CD4-positive, alpha-beta T cell treated with Interleukin-21 for 1 hour (primary cell): ENCODE measurements around the gene SCAMP1.

Experiments used
- DNase-seq: peaks from one replicate; pipeline ENCODE4 v3.0.0-alpha.2; 2020

SCAMP1 gene

DNA sequence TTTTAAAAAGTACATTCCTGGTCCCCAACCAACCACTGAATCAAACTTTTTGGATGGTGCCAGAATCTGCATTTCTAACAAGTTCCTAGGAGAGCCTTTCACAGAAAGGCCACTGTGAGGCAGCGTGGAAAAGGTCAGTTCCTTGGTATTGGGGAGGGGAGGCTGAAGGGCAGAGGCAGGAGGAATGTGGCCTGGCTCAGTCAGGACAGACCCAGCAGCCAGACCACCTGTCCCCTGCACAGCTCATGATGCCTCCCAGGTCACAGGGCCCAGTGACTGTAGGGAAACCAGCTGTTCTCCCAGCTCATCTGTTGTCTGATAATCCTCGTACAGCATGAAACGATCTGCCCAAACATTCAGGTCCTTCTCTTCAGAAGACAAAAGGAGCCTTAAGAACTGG is 155.3 kb downstream of the SCAMP1 start:
- no peak for DNase-seq

DNA sequence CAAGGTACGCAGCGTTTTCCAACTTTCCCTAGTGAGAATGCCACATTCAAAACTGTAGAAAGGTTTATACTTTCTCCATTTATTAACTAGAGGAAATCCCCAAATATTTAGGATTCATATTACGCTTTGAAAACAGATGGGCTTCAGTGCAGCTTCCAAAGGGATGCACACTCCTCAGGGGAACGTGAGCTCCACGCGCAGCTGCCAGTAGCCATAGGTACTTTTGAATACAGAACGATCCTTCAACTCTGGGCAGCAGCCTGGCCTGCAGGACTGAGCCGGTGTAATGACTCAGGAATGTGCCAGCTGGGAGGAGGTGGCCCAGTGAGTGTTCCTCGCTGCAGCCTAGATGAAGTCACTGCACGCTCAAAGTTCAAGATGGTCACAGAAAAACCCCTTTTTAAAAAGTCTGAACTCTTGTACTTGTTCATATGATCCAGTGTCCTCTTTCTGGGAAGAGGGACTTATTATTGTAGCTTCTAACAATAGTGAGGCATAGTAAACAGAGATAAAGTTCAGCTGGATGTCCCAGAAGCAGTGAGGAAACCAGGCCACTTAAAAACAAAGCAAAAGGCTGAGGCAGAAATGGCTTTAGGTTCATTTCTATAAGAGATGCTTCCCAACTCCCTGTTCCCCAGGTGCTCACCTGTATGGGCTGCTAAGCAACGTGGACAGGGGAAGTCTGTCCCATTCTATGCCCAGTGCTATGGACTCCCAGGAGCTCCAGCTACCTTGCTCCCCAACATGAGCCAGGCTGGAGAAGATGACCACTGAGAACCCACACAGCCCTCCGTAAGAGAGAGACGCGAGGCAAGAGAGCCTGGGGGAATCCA is 158.2 kb downstream of the SCAMP1 start:
- no peak for DNase-seq

DNA sequence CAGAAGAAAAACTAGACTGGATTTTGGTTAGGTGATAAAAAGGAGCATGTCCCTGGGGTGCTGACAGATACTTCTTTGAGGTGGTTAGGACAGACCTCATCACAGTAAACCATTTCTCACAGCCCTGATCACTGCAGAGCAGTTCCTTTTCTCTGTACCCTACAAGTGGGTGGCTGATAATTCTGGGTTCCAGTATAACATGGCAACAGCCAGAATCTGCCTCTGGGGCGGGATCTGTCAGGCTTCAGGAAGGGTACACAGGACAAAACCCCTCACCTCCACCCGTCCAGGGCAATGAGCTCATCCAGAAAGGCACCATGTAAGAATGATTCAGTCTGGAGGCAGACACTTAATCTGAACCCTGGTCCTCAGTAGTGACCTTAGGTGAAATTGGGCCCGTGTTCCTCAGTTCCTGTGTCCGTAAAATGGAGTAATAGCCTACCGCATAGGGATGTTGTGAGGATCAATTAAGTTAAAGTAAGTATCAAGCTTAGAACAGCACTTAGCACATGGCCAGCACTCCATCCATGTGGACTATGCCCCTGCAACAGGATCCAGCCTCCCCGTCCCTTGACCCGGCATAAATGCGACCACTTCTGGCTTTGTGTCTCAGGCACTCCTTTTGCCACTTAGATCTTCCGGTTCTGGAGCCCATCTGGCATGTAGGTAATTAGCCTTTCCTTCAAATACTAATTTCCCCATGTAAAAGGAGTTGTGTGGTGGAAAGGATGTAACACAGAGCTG is 159.0 kb downstream of the SCAMP1 start:
- no peak for DNase-seq

DNA sequence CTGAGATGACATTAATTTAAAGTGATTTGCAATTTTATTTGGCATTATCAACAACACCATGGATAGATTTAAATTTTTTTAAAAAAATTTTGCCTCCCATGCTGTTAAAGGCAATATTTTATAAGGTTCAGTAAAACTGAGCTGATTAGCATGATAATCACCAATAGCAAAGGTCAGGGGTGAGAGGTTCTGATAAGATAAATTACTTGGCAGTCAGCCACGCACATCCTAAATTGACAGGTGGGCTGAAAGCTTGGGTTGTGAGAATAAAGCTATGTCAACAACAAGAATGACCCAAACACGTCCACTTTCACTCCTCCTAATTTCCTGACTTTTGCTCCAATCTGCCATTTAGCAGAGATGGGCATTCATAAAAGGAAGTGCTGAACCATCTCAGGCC is 161.0 kb downstream of the SCAMP1 start:
- no peak for DNase-seq

DNA sequence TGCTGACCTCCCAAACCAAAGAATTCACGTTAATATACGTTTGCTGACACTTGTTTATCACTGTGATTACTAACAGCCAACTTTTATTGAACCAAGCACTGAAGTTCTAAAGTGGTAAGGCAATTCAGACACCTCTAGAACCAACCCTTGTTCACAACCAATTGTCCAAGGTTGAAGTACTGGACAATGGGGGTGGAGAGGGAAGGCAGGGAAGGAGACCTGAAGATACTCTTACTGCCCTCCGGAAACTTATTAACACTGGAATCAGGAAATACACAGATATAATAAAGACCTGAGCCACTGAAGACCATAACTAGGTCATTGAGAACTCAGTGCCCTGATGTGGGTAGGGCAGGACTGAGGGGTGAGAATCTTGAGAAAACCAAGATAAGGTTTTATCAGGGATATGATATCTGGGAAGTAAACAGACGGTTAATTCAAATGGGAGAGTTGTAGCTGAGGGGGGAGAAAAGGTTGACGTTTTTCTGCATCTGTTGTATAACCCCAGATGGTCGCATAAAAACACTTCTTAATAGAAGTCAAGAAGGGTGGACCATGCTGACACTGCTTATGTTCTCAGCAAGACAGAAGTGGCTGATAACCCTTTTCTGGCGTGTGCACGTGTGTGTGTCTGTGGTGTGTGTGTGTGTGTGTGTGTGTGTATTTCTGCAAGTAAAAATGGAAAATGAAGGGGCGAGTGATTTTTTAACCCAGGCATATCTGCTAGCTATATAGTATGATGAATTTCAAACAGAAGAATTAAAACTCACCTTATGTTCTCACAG is 162.3 kb downstream of the SCAMP1 start:
- DNase-seq, result no peak

DNA sequence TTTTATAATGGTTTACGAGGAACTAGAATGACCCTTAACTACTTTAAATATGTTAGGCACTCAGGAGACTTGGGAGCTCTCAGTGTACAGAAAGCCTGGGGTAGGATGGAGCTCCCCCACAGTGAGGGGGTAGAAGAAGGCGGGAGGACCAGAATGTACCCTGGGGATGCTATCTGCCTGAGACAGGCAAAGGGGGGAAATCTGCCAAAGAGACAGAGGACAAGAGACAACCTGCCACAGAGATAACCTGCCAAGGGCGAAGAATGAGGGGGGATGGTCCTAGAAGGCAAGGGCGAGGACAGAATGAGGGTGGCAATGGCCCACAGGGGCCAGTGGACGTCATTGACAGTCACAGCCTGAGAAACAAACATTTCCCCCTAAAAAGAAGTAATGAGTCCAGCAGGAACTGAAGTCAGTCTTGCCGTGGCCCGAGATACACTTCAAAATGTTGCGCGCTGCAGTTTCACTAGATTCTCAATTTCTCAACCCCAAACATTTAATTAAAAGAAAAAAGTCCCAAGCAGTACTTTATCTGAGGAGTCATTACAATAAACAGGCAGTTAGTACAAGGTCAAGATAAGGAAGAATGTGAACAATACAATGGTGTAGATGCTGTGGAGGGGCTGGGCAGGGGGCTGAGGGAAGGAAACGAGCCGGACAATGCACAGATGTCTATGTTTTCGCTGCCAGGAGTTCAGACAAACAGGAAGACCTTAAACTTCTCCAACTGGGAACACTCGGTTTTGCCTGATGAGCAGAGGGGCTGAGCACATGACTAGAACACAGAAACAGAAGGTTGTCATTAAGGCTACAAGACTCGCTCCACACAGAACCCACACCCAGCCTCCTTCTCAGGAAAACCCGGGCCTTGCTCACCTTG is 163.1 kb downstream of the SCAMP1 start:
- no peak for DNase-seq

DNA sequence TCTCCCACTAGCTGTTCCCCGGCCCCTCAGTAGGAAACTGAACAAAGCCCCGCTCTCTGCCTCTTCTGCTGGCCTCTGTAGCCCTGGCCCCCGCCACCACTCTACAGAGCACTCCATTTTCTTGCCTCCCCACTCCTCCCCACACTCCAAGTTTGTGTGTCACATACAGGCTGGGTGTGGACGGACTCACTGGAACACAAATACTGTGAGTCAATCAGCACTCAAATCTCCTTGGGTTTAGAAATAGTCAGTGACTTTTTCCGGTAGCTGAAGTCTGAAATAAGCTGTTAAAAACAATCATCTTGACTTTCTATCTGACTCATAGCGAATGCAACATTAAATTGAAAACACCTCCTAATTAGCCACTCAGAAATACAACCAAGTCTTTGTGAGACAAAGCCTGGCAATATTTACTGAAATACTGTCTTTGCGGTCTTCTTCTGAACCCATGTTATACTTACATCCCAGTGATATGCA is 165.7 kb downstream of the SCAMP1 start:
- no peak for DNase-seq

DNA sequence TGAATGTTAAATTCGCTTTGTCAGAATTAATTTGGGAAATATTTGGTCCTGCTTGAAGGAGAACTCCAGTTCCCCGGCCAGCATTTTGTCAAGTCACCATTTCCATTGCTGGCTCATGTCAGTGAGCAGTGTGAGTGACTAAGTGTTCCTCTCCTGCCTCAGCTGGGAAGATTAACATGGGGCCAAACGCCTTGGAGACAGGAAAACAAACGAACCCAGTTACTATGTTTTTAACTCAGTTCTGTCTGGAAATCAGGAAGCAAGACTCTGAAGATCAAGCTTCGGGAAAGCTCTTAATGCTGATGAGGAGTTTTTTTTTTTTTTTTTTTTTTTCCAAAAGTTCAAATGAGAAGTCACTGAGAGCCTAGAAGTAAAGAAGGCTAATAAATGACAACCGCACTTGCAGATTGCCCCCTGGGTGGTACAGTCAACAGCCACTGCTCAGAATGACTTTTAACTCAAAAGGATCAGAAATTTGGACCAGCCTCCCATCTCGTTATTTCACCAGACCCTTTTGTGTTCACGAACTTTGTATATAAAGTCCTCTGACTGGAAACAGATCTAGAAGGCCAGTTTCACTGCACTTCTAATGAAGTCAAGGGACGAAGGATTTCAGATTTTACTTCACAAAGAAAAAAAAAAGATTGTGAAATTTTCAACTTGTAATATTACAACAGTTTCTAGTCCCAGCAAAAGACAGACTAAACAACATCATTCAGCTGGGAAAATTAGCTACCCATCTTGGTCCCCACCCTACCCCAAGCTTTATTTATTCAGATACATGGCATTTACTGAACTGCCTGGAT is 166.8 kb downstream of the SCAMP1 start:
- no peak for DNase-seq

DNA sequence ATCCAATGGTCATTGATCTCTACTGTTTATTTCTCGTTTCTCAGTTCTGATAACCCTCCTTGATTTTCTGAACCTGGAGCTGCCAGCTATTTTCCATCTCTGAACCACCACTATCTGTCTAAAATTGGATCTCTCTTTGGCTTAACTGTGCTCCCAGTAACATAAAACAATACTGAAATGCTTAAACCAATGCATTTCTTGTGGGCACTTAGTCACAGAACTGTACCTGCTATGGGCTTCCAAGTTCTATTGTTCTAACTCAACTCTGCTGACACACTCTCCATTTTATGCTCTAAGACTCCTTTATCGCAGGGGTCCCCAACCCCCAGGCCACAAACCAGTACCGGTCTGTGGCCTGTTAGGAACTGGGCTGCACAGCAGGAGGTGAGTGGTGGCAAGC is 167.5 kb downstream of the SCAMP1 start:
- no peak for DNase-seq
